Endothelial cell of umbilical vein (primary cell): ENCODE results near the gene SAV1. TPM values are rescaled to one million over a fixed set of nuclear protein-coding genes. Genes with fewer than 3 reads are reported as not detected.

ENCODE experiments used
- BruUV-seq: library from RNA; stranded (reverse); fragments of 400-500 nt; replicated peaks from 2 replicates; lab custom pipeline; 2021; lab: Mats Ljungman, UMichigan
- CTCF ChIA-PET: fragments of 300-600, 350-600 bp; sonication (Branson Sonifier 250); formaldehyde crosslinking; loops from one replicate; lab custom pipeline; 2021; ENCODE audit warnings: antibody characterized with exemption, inconsistent platforms; lab: Charles Lee
- POLR2A ChIA-PET: fragments of 300-600, 350-600 bp; sonication (Branson Sonifier 250); formaldehyde crosslinking; loops from one replicate; lab custom pipeline; 2021; ENCODE audit warnings: antibody characterized with exemption, inconsistent platforms; lab: Charles Lee
- DNase-seq: peaks from one replicate; pipeline ENCODE4 v3.0.0-alpha.2; 2011; ENCODE audit warnings: low read depth, low spot score
- FAIRE-seq: peaks from 2 replicates; lab custom pipeline; 2011; peaks lifted over from hg19 to GRCh38; lab: Jason Lieb, UNC
- H2AFZ ChIP-seq: 2 replicates; pipeline ENCODE4 v1.6.0; 2012; ENCODE audit warnings: low read depth, low read length, control low read depth, inconsistent platforms
- H3K27ac ChIP-seq: 2 replicates; pipeline ENCODE4 v1.5.1; 2011; ENCODE audit warnings: low read depth, mild to moderate bottlenecking, control low read depth, low read length, moderate library complexity; ENCODE audit not compliant: insufficient read depth
- H3K27me3 ChIP-seq, 2 experiments: 2 replicates each; pipeline versions ENCODE4 v1.6.0 to v1.6.1; 2011; ENCODE audit warnings: low read length in 2 of 2, mixed read lengths in 1 of 2; ENCODE audit not compliant: control insufficient read depth in 2 of 2, insufficient read depth in 2 of 2
- H3K36me3 ChIP-seq, 2 experiments: 2 replicates in 1 of 2; 3 replicates in 1 of 2; pipeline ENCODE4 v1.5.1; 2011; ENCODE audit warnings: low read length in 2 of 2, mild to moderate bottlenecking in 1 of 2, moderate library complexity in 1 of 2; ENCODE audit not compliant: control insufficient read depth in 2 of 2, insufficient read depth in 2 of 2; ENCODE audit errors: extremely low read depth in 1 of 2
- H3K4me1 ChIP-seq: 3 replicates; pipeline ENCODE4 v1.5.1; 2011; ENCODE audit warnings: mild to moderate bottlenecking, low read length; ENCODE audit not compliant: control insufficient read depth, insufficient read depth; ENCODE audit errors: extremely low read depth
- H3K4me2 ChIP-seq: 2 replicates; pipeline ENCODE4 v1.6.1; 2011; ENCODE audit warnings: low read length, control low read depth, mixed read lengths; ENCODE audit not compliant: insufficient read depth
- H3K4me3 ChIP-seq, 3 experiments: fragments of 200-600 bp in 1 of 3; sonication (generic), shearing (Covaris generic) in 1 of 3; replicated peaks in 1 of 3; 2 replicates each; pipeline ENCODE4 v1.5.1; 2011 to 2016; ENCODE audit warnings: control low read depth in 3 of 3, low read length in 3 of 3, mild to moderate bottlenecking in 2 of 3, inconsistent platforms in 1 of 3, low read depth in 1 of 3, moderate library complexity in 1 of 3; ENCODE audit not compliant: insufficient read depth in 1 of 3
- H3K79me2 ChIP-seq: 2 replicates; pipeline ENCODE4 v1.6.0; 2012; ENCODE audit warnings: low read length, inconsistent platforms; ENCODE audit not compliant: control insufficient read depth, insufficient read depth
- H3K9ac ChIP-seq: replicated peaks from 2 replicates; pipeline ENCODE3; 2011; ENCODE audit warnings: low read length, control low read depth; ENCODE audit not compliant: insufficient read depth; ENCODE audit errors: extremely low read depth
- H3K9me1 ChIP-seq: replicated peaks from 3 replicates; pipeline ENCODE4 v1.6.0; 2011; ENCODE audit warnings: mild to moderate bottlenecking, low read length; ENCODE audit not compliant: control insufficient read depth, insufficient read depth; ENCODE audit errors: extremely low read depth
- H3K9me3 ChIP-seq: replicated peaks from 2 replicates; pipeline ENCODE4 v1.5.1; 2012; ENCODE audit warnings: low read length, inconsistent platforms; ENCODE audit not compliant: control insufficient read depth, insufficient read depth
- H4K20me1 ChIP-seq: replicated peaks from 2 replicates; pipeline ENCODE3; 2011; ENCODE audit warnings: mild to moderate bottlenecking, low read length; ENCODE audit not compliant: control insufficient read depth, insufficient read depth; ENCODE audit errors: extremely low read depth
- EZH2 ChIP-seq: IDR thresholded peaks from 2 replicates; pipeline ENCODE4 v1.6.1; 2012; ENCODE audit warnings: borderline replicate concordance, low read depth, mild to moderate bottlenecking, moderate library complexity, low read length, inconsistent platforms; ENCODE audit not compliant: severe bottlenecking
- FOS ChIP-seq: IDR thresholded peaks from 2 replicates; pipeline ENCODE4 v1.6.1; 2011; ENCODE audit warnings: mild to moderate bottlenecking, low read length, moderate library complexity, borderline replicate concordance; ENCODE audit not compliant: insufficient read depth
- GATA2 ChIP-seq: IDR thresholded peaks from 2 replicates; pipeline ENCODE4 v1.7.0; 2011; ENCODE audit warnings: low read depth, mild to moderate bottlenecking, moderate library complexity, mixed read lengths, low read length; ENCODE audit not compliant: insufficient read length, insufficient read depth
- JUN ChIP-seq: IDR thresholded peaks from 2 replicates; pipeline ENCODE4 v1.6.1; 2011; ENCODE audit warnings: borderline replicate concordance, low read depth; ENCODE audit not compliant: insufficient read length, insufficient read depth
- MAX ChIP-seq: IDR thresholded peaks from 2 replicates; pipeline ENCODE4 v1.6.1; 2011; ENCODE audit not compliant: insufficient read depth, insufficient read length
- MYC ChIP-seq: IDR thresholded peaks from one replicate; pipeline ENCODE4 v1.6.1; 2011; ENCODE audit warnings: mild to moderate bottlenecking, low read depth, low read length
- POLR2A ChIP-seq: IDR thresholded peaks from 2 replicates; pipeline ENCODE4 v1.6.1; 2012; ENCODE audit warnings: low read depth, mild to moderate bottlenecking, control low read depth, low read length
- POLR2AphosphoS5 ChIP-seq: IDR thresholded peaks from 2 replicates; pipeline ENCODE4 v1.6.1; 2012; ENCODE audit warnings: low read depth, mild to moderate bottlenecking, control low read depth, low read length, moderate library complexity; ENCODE audit not compliant: insufficient read depth
- dilution Hi-C: fragments of 300-500 bp; cut with MboI; formaldehyde crosslinking; loops from one replicate; pipeline ENCODE4 v1.15.0; 2019; ENCODE audit warnings: low sequenced_read_pairs; ENCODE audit not compliant: extremely low pct_ligation_motif_present
- intact Hi-C: fragments of 100-400 bp; cut with micrococcal nuclease; formaldehyde crosslinking; loops from one replicate; pipeline ENCODE4 v1.10.0; 2022
- polyA plus RNA-seq, 4 experiments: library from polyadenylated mRNA; depleted of rRNA in 3 of 4; stranded (reverse) in 3 of 4; unstranded in 1 of 4; fragments of >200 nt; gene quantifications; 2 replicates each; pipeline versions ENCODE4 v1.2.1 to v1.2.3, GENCODE V29; 2011 to 2012; ENCODE audit warnings: missing spikeins in 1 of 4
- total RNA-seq: library from RNA; stranded (reverse); gene quantifications from 2 replicates; pipeline ENCODE4 v1.2.3, GENCODE V29; 2021
- TF ChIP-seq, protein P1 (sequence below), 2 donors: IDR thresholded peaks; 1 replicate in 1 of 2; 2 replicates in 1 of 2; pipeline ENCODE4 v1.5.1; 2011; ENCODE audit warnings: low read length in 2 of 2, mild to moderate bottlenecking in 2 of 2, moderate library complexity in 2 of 2, control low read depth in 1 of 2, inconsistent platforms in 1 of 2, low read depth in 1 of 2; ENCODE audit not compliant: insufficient read depth in 1 of 2; ENCODE audit errors: extremely low read depth in 1 of 2

The SAV1 gene
- total and polyA plus RNA-seq, 2 donors (not counting 3 experiments of a cell fraction or from before 2014, with no cell fraction given), result 7.1 to 31.0 TPM

DNA sequence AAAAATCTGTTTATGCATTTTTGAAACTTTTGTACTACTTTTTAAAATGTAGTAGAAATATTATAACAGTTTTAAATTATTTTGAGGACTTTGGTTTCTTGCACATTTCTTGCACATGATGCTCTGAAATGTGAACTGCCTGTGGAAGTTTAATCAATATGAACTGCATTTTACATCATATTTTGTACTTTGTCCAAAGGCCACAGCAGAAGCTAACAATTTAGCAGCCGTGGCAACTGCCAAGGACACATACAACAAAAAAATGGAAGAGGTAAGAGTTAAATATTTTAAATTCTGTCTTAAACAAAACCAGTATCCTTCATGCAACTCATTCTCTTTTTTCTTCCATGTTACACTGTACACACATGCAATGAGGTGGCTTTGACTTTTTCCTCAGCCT is 45.1 kb downstream of the SAV1 start:
- intact Hi-C loops, result no loop called here
- Histone ChIP-seq H3K4me2 (no peak overlapping the region), H3K9me1 (no peaks in the 10 kb centered on the region), H3K4me1 (peaks cover 5% of the 10 kb centered on the region), H3K9me3 (no peaks in the 10 kb centered on the region), H3K9ac (no peak overlapping the region), H3K4me3 (no peak overlapping the region), H3K27me3 (no peaks in the 10 kb centered on the region), H2AFZ (no peak overlapping the region), H3K79me2 (no peaks in the 10 kb centered on the region), H3K36me3 (no peaks in the 10 kb centered on the region), H3K27ac (no peak overlapping the region), H4K20me1 (no peaks in the 10 kb centered on the region)
- dilution Hi-C loops, result no loop called here
- FAIRE-seq (no peak), DNase-seq (no peak)
- ChIA-PET CTCF (no interaction called here), POLR2A (no interaction called here)
- no TSS peak for BruUV-seq
- no peak for TF ChIP-seq MAX
- no peak for TF ChIP-seq JUN
- no peak for TF ChIP-seq POLR2A
- no peak for TF ChIP-seq FOS
- TF ChIP-seq POLR2AphosphoS5, result no peak
- TF ChIP-seq MYC, result no peak
- TF ChIP-seq, protein P1, sequence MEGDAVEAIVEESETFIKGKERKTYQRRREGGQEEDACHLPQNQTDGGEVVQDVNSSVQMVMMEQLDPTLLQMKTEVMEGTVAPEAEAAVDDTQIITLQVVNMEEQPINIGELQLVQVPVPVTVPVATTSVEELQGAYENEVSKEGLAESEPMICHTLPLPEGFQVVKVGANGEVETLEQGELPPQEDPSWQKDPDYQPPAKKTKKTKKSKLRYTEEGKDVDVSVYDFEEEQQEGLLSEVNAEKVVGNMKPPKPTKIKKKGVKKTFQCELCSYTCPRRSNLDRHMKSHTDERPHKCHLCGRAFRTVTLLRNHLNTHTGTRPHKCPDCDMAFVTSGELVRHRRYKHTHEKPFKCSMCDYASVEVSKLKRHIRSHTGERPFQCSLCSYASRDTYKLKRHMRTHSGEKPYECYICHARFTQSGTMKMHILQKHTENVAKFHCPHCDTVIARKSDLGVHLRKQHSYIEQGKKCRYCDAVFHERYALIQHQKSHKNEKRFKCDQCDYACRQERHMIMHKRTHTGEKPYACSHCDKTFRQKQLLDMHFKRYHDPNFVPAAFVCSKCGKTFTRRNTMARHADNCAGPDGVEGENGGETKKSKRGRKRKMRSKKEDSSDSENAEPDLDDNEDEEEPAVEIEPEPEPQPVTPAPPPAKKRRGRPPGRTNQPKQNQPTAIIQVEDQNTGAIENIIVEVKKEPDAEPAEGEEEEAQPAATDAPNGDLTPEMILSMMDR (IDR thresholded peaks at IDR 0.05; ENCODE audit: extremely low read depth in 1 of 2, insufficient read depth in 1 of 2, low read depth in 1 of 2, low read length in 2 of 2), result no peak
- TF ChIP-seq EZH2, result no peak
- TF ChIP-seq GATA2, result no peak
